ENCODE data around the gene UPF3A. TPM values are rescaled to one million over a fixed set of nuclear protein-coding genes. Genes with fewer than 3 reads are reported as not detected.
A peak's percentile ranks its signal among the peaks of the same experiment; 100 is the strongest.

Gene UPF3A
- total and polyA plus RNA-seq, 10 donors = 33.0 to 59.7 (median 49.1) TPM

DNA sequence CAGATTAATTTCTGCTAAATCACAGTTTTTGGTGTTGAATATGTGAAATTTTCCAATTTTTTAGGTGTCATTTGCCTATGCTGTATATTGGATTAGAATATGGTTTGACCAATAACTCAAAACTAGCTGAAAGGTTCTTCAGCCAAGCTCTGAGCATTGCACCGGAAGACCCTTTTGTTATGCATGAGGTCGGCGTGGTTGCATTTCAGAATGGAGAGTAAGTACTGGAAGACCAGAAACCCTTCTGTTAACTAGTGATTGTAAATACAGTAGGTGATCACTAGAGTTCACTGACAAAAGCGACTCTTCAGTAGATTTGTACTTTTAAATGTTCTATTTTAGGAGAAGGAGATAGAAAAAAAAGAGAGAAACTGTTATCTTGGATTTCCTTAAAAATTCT is 24.4 kb upstream of the UPF3A start:
- Histone ChIP-seq H3K27me3 (replicated peaks in 1 of 7) (no peaks in the 10 kb centered on the region), H3K4me3 (no peak overlapping the region), H3K9me3 (no peaks in the 10 kb centered on the region), H3K36me3 (peaks cover 0 to 100% (median 82%) of the 10 kb centered on the region in 6 donors), H3K4me1 (peaks cover 0 to 28% (median 0%) of the 10 kb centered on the region in 6 donors), H3K27ac (no peak overlapping the region)
- intact Hi-C loops (cut with DNase I; ENCODE audit: low total_unique reads) = no loop called here
- WGBS, 5 donors = 92 to 99% (median 96%) methylated on average over 4 of the region's 4 CpGs
- TF ChIP-seq POLR2A (IDR thresholded peaks at IDR 0.05) = no peak
- no peak for TF ChIP-seq CTCF (IDR thresholded peaks at IDR 0.05 in 8 of 11, conservative IDR thresholded peaks at IDR 0.05 in 3 of 11)
- TF ChIP-seq POLR2AphosphoS5 (IDR thresholded peaks at IDR 0.05) = no peak
- DNase-seq = no peak

DNA sequence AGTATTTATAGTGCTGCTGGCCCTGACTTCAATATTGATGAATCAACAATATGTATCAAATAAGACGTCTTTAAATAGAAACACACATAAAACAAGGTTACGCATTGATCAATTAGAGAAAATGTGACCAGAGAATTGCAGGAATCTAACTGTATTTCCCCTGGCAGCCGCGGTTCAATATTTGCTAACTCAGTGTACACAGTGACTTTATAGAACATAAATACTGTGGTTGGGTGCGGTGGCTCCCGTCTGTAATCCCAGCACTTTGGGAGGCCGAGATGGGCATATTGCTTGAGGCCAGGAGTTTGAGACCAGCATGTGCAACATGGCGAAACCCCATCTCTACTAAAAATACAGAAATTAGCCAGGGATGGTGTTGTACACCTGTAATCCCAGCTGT is 22.8 kb upstream of the UPF3A start:
- WGBS, 5 donors = 92 to 98% (median 97%) methylated on average over 8 of the region's 8 CpGs
- Histone ChIP-seq H3K27me3 (replicated peaks in 1 of 7) (no peaks in the 10 kb centered on the region), H3K4me3 (no peak overlapping the region), H3K27ac (no peak overlapping the region), H3K4me1 (peaks cover 0 to 44% (median 13%) of the 10 kb centered on the region in 6 donors), H3K9me3 (no peaks in the 10 kb centered on the region), H3K36me3 (peaks cover 0 to 100% (median 82%) of the 10 kb centered on the region in 6 donors)
- DNase-seq = no peak
- intact Hi-C loops (cut with DNase I; ENCODE audit: low total_unique reads) = no loop called here
- TF ChIP-seq POLR2A (IDR thresholded peaks at IDR 0.05) (no peak), CTCF (IDR thresholded peaks at IDR 0.05 in 8 of 11, conservative IDR thresholded peaks at IDR 0.05 in 3 of 11) (no peak), POLR2AphosphoS5 (IDR thresholded peaks at IDR 0.05) (no peak)

DNA sequence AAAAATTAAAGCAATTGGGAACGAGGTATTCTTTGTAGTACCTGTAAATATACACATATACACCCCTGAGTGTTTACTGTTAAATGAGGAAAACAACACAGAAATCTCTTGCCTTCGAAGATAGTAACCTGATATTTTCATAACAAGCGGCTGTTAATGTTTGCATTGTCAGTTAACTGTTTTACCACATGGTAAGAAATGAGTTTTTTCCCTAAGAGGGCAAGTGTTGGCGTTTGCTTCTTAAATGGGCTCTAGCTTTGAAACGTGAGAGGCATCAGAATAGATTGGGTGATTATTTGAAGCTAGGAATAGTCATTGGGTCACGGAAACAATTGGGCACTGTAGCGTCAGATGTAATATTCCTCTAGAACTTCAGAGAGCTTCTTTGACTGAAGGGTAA is 22.0 kb upstream of the UPF3A start:
- Histone ChIP-seq H3K4me1 (peaks cover 0 to 50% (median 17%) of the 10 kb centered on the region in 6 donors), H3K4me3 (no peak overlapping the region), H3K27ac (no peak overlapping the region), H3K36me3 (peaks cover 0 to 100% (median 86%) of the 10 kb centered on the region in 6 donors), H3K27me3 (replicated peaks in 1 of 7) (no peaks in the 10 kb centered on the region), H3K9me3 (no peaks in the 10 kb centered on the region)
- intact Hi-C loops (cut with DNase I; ENCODE audit: low total_unique reads) = no loop called here
- WGBS, 5 donors = 88 to 94% (median 93%) methylated on average over 7 of the region's 7 CpGs
- DNase-seq = no peak
- TF ChIP-seq POLR2AphosphoS5 (IDR thresholded peaks at IDR 0.05) (no peak), POLR2A (IDR thresholded peaks at IDR 0.05) (no peak), CTCF (IDR thresholded peaks at IDR 0.05 in 8 of 11, conservative IDR thresholded peaks at IDR 0.05 in 3 of 11) (no peak)

GRCh38 chr13:114259974-114260373 is 21.4 kb upstream of the UPF3A start:
- no peak for DNase-seq
- TF ChIP-seq CTCF (IDR thresholded peaks at IDR 0.05 in 8 of 11, conservative IDR thresholded peaks at IDR 0.05 in 3 of 11) (no peak), POLR2AphosphoS5 (IDR thresholded peaks at IDR 0.05) (no peak), POLR2A (IDR thresholded peaks at IDR 0.05) (no peak)
- Histone ChIP-seq H3K9me3 (no peaks in the 10 kb centered on the region), H3K4me1 (peaks cover 0 to 50% (median 17%) of the 10 kb centered on the region in 6 donors), H3K27ac (peak overlapping the region in 1 of 8 donors; percentile 1), H3K4me3 (no peak overlapping the region), H3K27me3 (replicated peaks in 1 of 7) (no peaks in the 10 kb centered on the region), H3K36me3 (peaks cover 0 to 100% (median 86%) of the 10 kb centered on the region in 6 donors)
- WGBS, 5 donors = 74 to 90% (median 85%) methylated on average over 4 of the region's 4 CpGs
- intact Hi-C loops (cut with DNase I; ENCODE audit: low total_unique reads) = no loop called here
